ENCODE data around the gene LTO1.

The LTO1 gene

DNA sequence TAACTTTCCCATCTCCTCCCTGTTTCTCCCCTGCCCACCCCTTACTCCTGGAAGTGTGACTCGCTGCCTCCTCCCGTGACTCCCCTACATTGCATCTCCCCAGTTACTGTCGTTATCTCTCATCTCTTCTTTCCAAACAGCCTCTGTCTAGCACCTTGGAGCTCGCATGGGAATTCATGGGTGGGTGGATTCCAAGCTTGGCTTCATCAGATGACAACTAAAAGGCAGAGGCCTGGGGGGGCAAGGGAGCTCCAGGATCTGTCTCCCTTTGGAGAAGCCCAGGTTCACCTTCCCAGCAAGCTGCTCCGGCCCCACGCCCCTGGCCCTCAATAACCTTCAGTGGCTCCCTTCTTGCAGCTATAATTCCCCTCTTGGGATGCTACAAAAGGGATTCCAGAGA is 41.1 kb downstream of the LTO1 start:
- H3K9me3 ChIP-seq (ENCODE audit: insufficient read depth, low read depth, low read length), result peaks cover 1% of the 10 kb centered on the region
- no peaks in the 10 kb centered on the region for H3K27me3 ChIP-seq (ENCODE audit: insufficient read depth, low read length)
- H3K4me3 ChIP-seq (ENCODE audit: low read depth, low read length), result no peak overlapping the region
- DNase-seq, result no peak
- no peak overlapping the region for H2AFZ ChIP-seq (ENCODE audit: insufficient read depth, low read length, poor library complexity)
- H3K9ac ChIP-seq (ENCODE audit: low read length), result no peak overlapping the region
- H2AK5ac ChIP-seq (ENCODE audit: low read length), result no peak overlapping the region
- no peak overlapping the region for H4K12ac ChIP-seq (ENCODE audit: low read depth, low read length)
- H3K36me3 ChIP-seq (ENCODE audit: control insufficient read depth in 1 of 2, insufficient read depth in 2 of 2, low read length in 2 of 2), result no peaks in the 10 kb centered on the region
- no peak overlapping the region for H3K4me2 ChIP-seq (ENCODE audit: low read length)
- no peak overlapping the region for H3K23ac ChIP-seq (ENCODE audit: low read length)
- H3K14ac ChIP-seq (ENCODE audit: low read length), result no peak overlapping the region
- no peak overlapping the region for H3K27ac ChIP-seq (ENCODE audit: low read depth, low read length)
- no peak overlapping the region for H3K18ac ChIP-seq (ENCODE audit: low read length)
- H4K8ac ChIP-seq (ENCODE audit: low read depth, low read length), result no peak overlapping the region
- H3K79me1 ChIP-seq (ENCODE audit: low read length), result peaks cover 24% of the 10 kb centered on the region
- WGBS (ENCODE audit: extremely low coverage, insufficient coverage, insufficient read length), result no CpG with 5 or more reads among the region's 6 CpGs
- no peak overlapping the region for H2BK120ac ChIP-seq (ENCODE audit: insufficient read depth, low read length, poor library complexity)
- H3K79me2 ChIP-seq (ENCODE audit: control insufficient read depth, insufficient read depth, low read length, poor library complexity), result peaks cover 2% of the 10 kb centered on the region
- no peak overlapping the region for H2BK5ac ChIP-seq (ENCODE audit: low read depth, low read length, poor library complexity)
- H3K4ac ChIP-seq (ENCODE audit: low read depth, low read length), result no peak overlapping the region
- no peak overlapping the region for H2BK12ac ChIP-seq (ENCODE audit: low read length)
- H3K4me1 ChIP-seq (ENCODE audit: control insufficient read depth in 1 of 2, insufficient read depth in 2 of 2, low read length in 2 of 2), result peaks cover 17 to 25% of the 10 kb centered on the region in 2 experiments
- H4K91ac ChIP-seq (ENCODE audit: low read depth, low read length), result no peak overlapping the region

GRCh38 chr11:69632900-69633299 is 42.3 kb downstream of the LTO1 start:
- Histone ChIP-seq H3K18ac (ENCODE audit: low read length) (no peak overlapping the region), H3K9ac (ENCODE audit: low read length) (no peak overlapping the region), H3K23ac (ENCODE audit: low read length) (no peak overlapping the region), H4K12ac (ENCODE audit: low read depth, low read length) (no peak overlapping the region), H3K4me1 (ENCODE audit: control insufficient read depth in 1 of 2, insufficient read depth in 2 of 2, low read length in 2 of 2) (peaks cover 17 to 25% of the 10 kb centered on the region in 2 experiments), H2AFZ (ENCODE audit: insufficient read depth, low read length, poor library complexity) (no peak overlapping the region), H3K4me3 (ENCODE audit: low read depth, low read length) (no peak overlapping the region), H3K36me3 (ENCODE audit: control insufficient read depth in 1 of 2, insufficient read depth in 2 of 2, low read length in 2 of 2) (no peaks in the 10 kb centered on the region), H2AK5ac (ENCODE audit: low read length) (no peak overlapping the region), H3K4ac (ENCODE audit: low read depth, low read length) (no peak overlapping the region), H3K27ac (ENCODE audit: low read depth, low read length) (no peak overlapping the region), H3K79me2 (ENCODE audit: control insufficient read depth, insufficient read depth, low read length, poor library complexity) (peaks cover 1% of the 10 kb centered on the region), H3K79me1 (ENCODE audit: low read length) (peaks cover 18% of the 10 kb centered on the region), H3K14ac (ENCODE audit: low read length) (no peak overlapping the region), H4K8ac (ENCODE audit: low read depth, low read length) (no peak overlapping the region), H2BK5ac (ENCODE audit: low read depth, low read length, poor library complexity) (no peak overlapping the region), H3K27me3 (ENCODE audit: insufficient read depth, low read length) (no peaks in the 10 kb centered on the region), H3K4me2 (ENCODE audit: low read length) (no peak overlapping the region), H4K91ac (ENCODE audit: low read depth, low read length) (no peak overlapping the region), H3K9me3 (ENCODE audit: insufficient read depth, low read depth, low read length) (peaks cover 6% of the 10 kb centered on the region), H2BK12ac (ENCODE audit: low read length) (no peak overlapping the region), H2BK120ac (ENCODE audit: insufficient read depth, low read length, poor library complexity) (no peak overlapping the region)
- no CpG with 5 or more reads among the region's 4 CpGs for WGBS (ENCODE audit: extremely low coverage, insufficient coverage, insufficient read length)
- no peak for DNase-seq

DNA sequence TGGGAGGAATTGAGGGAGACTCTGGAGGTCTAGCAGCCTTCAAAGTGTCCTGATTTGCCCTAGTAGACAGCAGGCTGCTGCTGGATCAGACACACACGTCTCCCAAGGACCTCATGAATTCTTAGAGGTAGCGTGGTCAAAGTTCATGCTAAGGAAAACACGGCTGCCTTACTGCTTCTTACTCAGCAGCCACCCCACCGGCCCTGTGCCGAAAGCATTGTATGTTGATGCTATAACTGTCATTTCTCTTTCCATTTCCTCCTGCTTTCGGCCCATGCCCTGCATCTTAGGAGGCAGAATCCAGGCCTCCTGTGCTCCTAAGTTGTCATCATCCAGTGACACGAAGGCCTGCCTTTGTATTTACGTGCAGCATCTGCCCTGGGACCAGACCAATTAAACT is 44.7 kb downstream of the LTO1 start:
- WGBS (ENCODE audit: extremely low coverage, insufficient coverage, insufficient read length), result no CpG with 5 or more reads among the region's 8 CpGs
- Histone ChIP-seq H3K27ac (ENCODE audit: low read depth, low read length) (no peak overlapping the region), H4K12ac (ENCODE audit: low read depth, low read length) (no peak overlapping the region), H3K4me1 (ENCODE audit: control insufficient read depth in 1 of 2, insufficient read depth in 2 of 2, low read length in 2 of 2) (peaks cover 0 to 4% of the 10 kb centered on the region in 2 experiments), H3K4ac (ENCODE audit: low read depth, low read length) (no peak overlapping the region), H3K79me1 (ENCODE audit: low read length) (no peaks in the 10 kb centered on the region), H3K36me3 (ENCODE audit: control insufficient read depth in 1 of 2, insufficient read depth in 2 of 2, low read length in 2 of 2) (no peaks in the 10 kb centered on the region), H3K79me2 (ENCODE audit: control insufficient read depth, insufficient read depth, low read length, poor library complexity) (no peaks in the 10 kb centered on the region), H2AK5ac (ENCODE audit: low read length) (no peak overlapping the region), H3K4me2 (ENCODE audit: low read length) (no peak overlapping the region), H2BK5ac (ENCODE audit: low read depth, low read length, poor library complexity) (no peak overlapping the region), H3K18ac (ENCODE audit: low read length) (no peak overlapping the region), H3K9ac (ENCODE audit: low read length) (no peak overlapping the region), H3K23ac (ENCODE audit: low read length) (no peak overlapping the region), H4K8ac (ENCODE audit: low read depth, low read length) (no peak overlapping the region), H4K91ac (ENCODE audit: low read depth, low read length) (no peak overlapping the region), H3K9me3 (ENCODE audit: insufficient read depth, low read depth, low read length) (peaks cover 7% of the 10 kb centered on the region), H2BK120ac (ENCODE audit: insufficient read depth, low read length, poor library complexity) (no peak overlapping the region), H3K27me3 (ENCODE audit: insufficient read depth, low read length) (no peaks in the 10 kb centered on the region), H3K14ac (ENCODE audit: low read length) (no peak overlapping the region), H2BK12ac (ENCODE audit: low read length) (no peak overlapping the region), H3K4me3 (ENCODE audit: low read depth, low read length) (no peak overlapping the region), H2AFZ (ENCODE audit: insufficient read depth, low read length, poor library complexity) (no peak overlapping the region)
- no peak for DNase-seq

- no peak overlapping the region for H3K4me2 ChIP-seq (ENCODE audit: low read length)
- H3K14ac ChIP-seq (ENCODE audit: low read length), result no peak overlapping the region
- H2BK5ac ChIP-seq (ENCODE audit: low read depth, low read length, poor library complexity), result no peak overlapping the region
- no peak overlapping the region for H2AK5ac ChIP-seq (ENCODE audit: low read length)
- H2BK120ac ChIP-seq (ENCODE audit: insufficient read depth, low read length, poor library complexity), result no peak overlapping the region
- H3K27me3 ChIP-seq (ENCODE audit: insufficient read depth, low read length), result no peaks in the 10 kb centered on the region
- peaks cover 0 to 4% of the 10 kb centered on the region in 2 experiments for H3K4me1 ChIP-seq (ENCODE audit: control insufficient read depth in 1 of 2, insufficient read depth in 2 of 2, low read length in 2 of 2)
- no peak overlapping the region for H2BK12ac ChIP-seq (ENCODE audit: low read length)
- no CpG with 5 or more reads among the region's 2 CpGs for WGBS (ENCODE audit: extremely low coverage, insufficient coverage, insufficient read length)
- H2AFZ ChIP-seq (ENCODE audit: insufficient read depth, low read length, poor library complexity), result no peak overlapping the region
- H3K79me1 ChIP-seq (ENCODE audit: low read length), result no peaks in the 10 kb centered on the region
- no peaks in the 10 kb centered on the region for H3K36me3 ChIP-seq (ENCODE audit: control insufficient read depth in 1 of 2, insufficient read depth in 2 of 2, low read length in 2 of 2)
- H3K4ac ChIP-seq (ENCODE audit: low read depth, low read length), result no peak overlapping the region
- H3K9ac ChIP-seq (ENCODE audit: low read length), result no peak overlapping the region
- H3K4me3 ChIP-seq (ENCODE audit: low read depth, low read length), result no peak overlapping the region
- DNase-seq, result no peak
- H4K8ac ChIP-seq (ENCODE audit: low read depth, low read length), result no peak overlapping the region
- no peak overlapping the region for H3K27ac ChIP-seq (ENCODE audit: low read depth, low read length)
- no peak overlapping the region for H3K23ac ChIP-seq (ENCODE audit: low read length)
- H3K18ac ChIP-seq (ENCODE audit: low read length), result no peak overlapping the region
- H4K91ac ChIP-seq (ENCODE audit: low read depth, low read length), result no peak overlapping the region
- no peak overlapping the region for H4K12ac ChIP-seq (ENCODE audit: low read depth, low read length)
- no peaks in the 10 kb centered on the region for H3K79me2 ChIP-seq (ENCODE audit: control insufficient read depth, insufficient read depth, low read length, poor library complexity)
- H3K9me3 ChIP-seq (ENCODE audit: insufficient read depth, low read depth, low read length), result peaks cover 7% of the 10 kb centered on the region
Observed at GRCh38 chr11:69630017-69630416, 45.1 kb downstream of the LTO1 start.

Measured in trophoblast cell (in vitro differentiated cells and primary cell).